ENCODE data around the gene ZNF217. TPM values are rescaled to one million over a fixed set of nuclear protein-coding genes. Genes with fewer than 3 reads are reported as not detected.
"Not testable (repeated sequence)": the region's sequence is repeated elsewhere in the genome, so short reads cannot be mapped to it uniquely, and the experiment has no call there.

Gene ZNF217
- total and polyA plus RNA-seq, 2 of the 8 experiments (the other 6 are each of a cell fraction or from before 2014, with no cell fraction given), result 15.3 to 87.9 TPM

DNA sequence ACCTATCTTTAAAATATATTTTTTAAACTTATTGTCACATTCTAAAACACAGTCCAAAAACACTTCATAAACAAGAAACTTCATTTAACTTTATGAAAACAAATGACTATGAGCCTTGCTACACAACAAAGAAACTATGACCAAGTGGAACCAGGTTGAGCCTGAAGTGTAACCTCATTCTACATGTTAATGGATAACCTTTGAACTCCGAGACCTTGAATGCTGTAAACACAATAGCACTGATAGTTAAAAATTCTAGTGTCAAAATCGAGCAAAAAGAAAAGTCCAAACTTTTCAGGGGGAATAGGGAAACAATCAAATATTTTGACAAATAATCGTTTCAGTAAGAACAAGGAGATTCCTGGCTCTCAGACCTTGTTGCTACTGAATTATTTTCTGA is 2.1 kb upstream of the ZNF217 start:
- Histone ChIP-seq H3K4me3 (ENCODE audit: extremely low read depth in 1 of 4, insufficient read depth in 2 of 4, low read depth in 3 of 4, low read length in 4 of 4) (peak overlapping the region in 1 of 4 experiments; percentile 84; a peak in 1 of 8 replicates), H3K4me2 (ENCODE audit: insufficient read depth in 1 of 2, low read depth in 2 of 2, low read length in 2 of 2) (peak overlapping the region in 1 of 2 experiments; percentile 41; a peak in 1 of 4 replicates), H3K4me1 (replicated peaks in 1 of 4; ENCODE audit: control insufficient read depth in 3 of 4, insufficient read depth in 4 of 4, low read length in 3 of 4) (peaks cover 3 to 19% (median 10%) of the 10 kb centered on the region in 4 experiments), H3K79me2 (ENCODE audit: control insufficient read depth in 1 of 2, insufficient read depth in 2 of 2, low read length in 2 of 2) (peaks cover 4 to 24% of the 10 kb centered on the region in 2 experiments; a peak in 3 of 4 replicates)
- H3K27ac ChIP-seq (ENCODE audit: low read depth, low read length); H2BK15ac ChIP-seq (ENCODE audit: low read length); H2AK5ac ChIP-seq (ENCODE audit: low read depth, low read length); H2BK120ac ChIP-seq (replicated peaks; ENCODE audit: low read depth, low read length); DNase-seq (ENCODE audit: low read depth in 1 of 2, low spot score in 2 of 2); H3K23ac ChIP-seq (ENCODE audit: insufficient read length); H3K27me3 ChIP-seq (replicated peaks in 1 of 4; ENCODE audit: control insufficient read depth in 3 of 4, extremely low read depth in 1 of 4, insufficient read depth in 3 of 4, low read length in 3 of 4); H3K56ac ChIP-seq (replicated peaks; ENCODE audit: insufficient read length, low read depth, low read length); H4K20me1 ChIP-seq (replicated peaks in 1 of 2; ENCODE audit: control insufficient read depth in 1 of 2, insufficient read depth in 2 of 2, low read length in 2 of 2); H3K79me1 ChIP-seq (ENCODE audit: low read depth, low read length); H3K36me3 ChIP-seq (ENCODE audit: control insufficient read depth in 2 of 4, insufficient read depth in 4 of 4, low read length in 3 of 4); H3K4ac ChIP-seq (replicated peaks; ENCODE audit: insufficient read length, low read depth, low read length); H2BK20ac ChIP-seq (ENCODE audit: low read length); H3K9ac ChIP-seq (replicated peaks in 1 of 4; ENCODE audit: extremely low read depth in 1 of 4, low read depth in 3 of 4, low read length in 3 of 4); H3K18ac ChIP-seq (ENCODE audit: extremely low read depth, low read length); H4K5ac ChIP-seq (ENCODE audit: insufficient read length, low read depth, low read length); H3K23me2 ChIP-seq (ENCODE audit: low read depth, low read length); H2BK12ac ChIP-seq (ENCODE audit: low read depth, low read length); H2AFZ ChIP-seq (ENCODE audit: low read length); CTCF ChIA-PET (ENCODE audit: partially characterized antibody); H3K9me3 ChIP-seq (ENCODE audit: insufficient read depth in 2 of 2, low read depth in 1 of 2, low read length in 1 of 2); H3K14ac ChIP-seq (ENCODE audit: insufficient read length); H4K8ac ChIP-seq (ENCODE audit: extremely low read depth, insufficient read depth, low read length); H2BK5ac ChIP-seq (ENCODE audit: low read depth, low read length); H4K91ac ChIP-seq (replicated peaks; ENCODE audit: insufficient read length, low read length): not testable (repeated sequence)
- FAIRE-seq, result peak; percentile 24
- 33% methylated on average over 2 of the region's 3 CpGs; no CpG with 5 or more reads in 1 of the 2 experiments for WGBS, 2 experiments (ENCODE audit: extremely low coverage in 1 of 2, insufficient coverage in 1 of 2, insufficient read length in 1 of 2, insufficient replicate concordance in 2 of 2, low coverage in 1 of 2, low lambda C conversion rate in 2 of 2, missing lambda C conversion rate in 1 of 2)
- POLR2A ChIA-PET (ENCODE audit: partially characterized antibody), result interaction anchor here (1.9 kb wide), 1 partner anchor 344 kb away, joined by 4 read pairs; no protein-coding TSS in a partner anchor

Data from H1 (cell line).